IPS DF 4.7 (cell line): ENCODE results near the gene MOCOS.
"Not testable (repeated sequence)": the region's sequence is repeated elsewhere in the genome, so short reads cannot be mapped to it uniquely, and the experiment has no call there.

ENCODE experiments used
- DNase-seq: peaks from one replicate; pipeline ENCODE4 v3.0.0-alpha.2; 2013; ENCODE audit warnings: low spot score; ENCODE audit errors: extremely low read depth

Gene MOCOS

DNA sequence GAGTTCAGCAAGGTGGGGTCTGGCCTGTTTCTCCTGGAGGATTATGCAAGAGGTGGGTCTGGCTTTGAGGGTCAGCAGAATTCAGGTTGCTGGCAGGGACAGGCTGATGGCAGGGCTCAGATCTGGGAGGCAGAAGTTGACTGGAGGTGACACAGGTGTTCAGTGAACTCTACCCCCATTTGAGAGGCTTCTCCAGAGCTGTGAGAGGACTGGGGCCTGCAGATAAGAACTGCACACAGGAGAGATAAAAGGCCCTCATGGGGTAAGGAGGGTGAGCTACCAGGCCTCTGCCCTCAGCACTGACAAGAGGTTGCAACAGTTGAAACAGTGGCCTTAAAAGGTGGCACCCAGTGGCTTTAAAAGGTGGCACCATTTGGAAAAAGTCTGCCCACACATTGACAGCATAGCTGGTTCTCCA lies 13.1 kb downstream of the MOCOS start:
- DNase-seq = no peak

DNA sequence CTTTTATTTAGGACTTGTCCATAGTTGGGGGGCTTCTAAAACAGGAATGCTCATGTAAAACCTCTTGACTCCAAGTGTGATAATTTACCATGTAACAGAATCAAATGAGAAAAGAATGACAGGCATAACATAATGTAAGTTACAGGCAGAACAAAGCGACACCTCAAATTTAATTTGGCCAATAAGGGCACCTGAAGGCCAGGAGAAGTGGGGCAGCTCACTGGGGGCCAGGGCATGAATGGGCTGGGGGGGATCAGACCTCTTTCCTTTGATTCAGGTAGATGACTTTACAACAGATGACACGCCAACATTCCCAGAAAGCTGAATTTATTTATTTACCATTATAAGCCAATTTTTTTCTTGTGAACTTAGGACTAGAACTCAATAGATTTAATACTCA lies 14.5 kb downstream of the MOCOS start:
- DNase-seq = no peak

GRCh38 chr18:36203360-36203895 lies 16.1 kb downstream of the MOCOS start:
- DNase-seq = no peak

DNA sequence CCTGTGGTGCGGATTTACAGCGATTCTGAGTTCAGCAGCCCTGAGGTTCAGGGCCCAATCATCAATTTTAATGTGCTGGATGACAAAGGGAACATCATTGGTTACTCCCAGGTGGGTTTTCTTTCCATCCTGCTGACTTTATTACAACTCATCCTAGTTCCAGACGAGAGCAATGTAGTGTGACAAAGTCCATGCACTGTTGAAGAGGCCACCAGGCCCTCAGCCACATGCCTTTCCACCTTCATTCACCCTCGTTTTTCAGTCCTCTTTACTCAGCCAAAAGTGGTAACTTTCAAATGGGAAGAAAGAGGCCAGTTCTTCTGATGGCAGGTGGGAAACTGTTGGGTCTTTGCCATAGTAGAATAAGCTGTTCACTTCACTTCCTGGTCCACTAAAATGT lies 17.9 kb downstream of the MOCOS start:
- DNase-seq = no peak

DNA sequence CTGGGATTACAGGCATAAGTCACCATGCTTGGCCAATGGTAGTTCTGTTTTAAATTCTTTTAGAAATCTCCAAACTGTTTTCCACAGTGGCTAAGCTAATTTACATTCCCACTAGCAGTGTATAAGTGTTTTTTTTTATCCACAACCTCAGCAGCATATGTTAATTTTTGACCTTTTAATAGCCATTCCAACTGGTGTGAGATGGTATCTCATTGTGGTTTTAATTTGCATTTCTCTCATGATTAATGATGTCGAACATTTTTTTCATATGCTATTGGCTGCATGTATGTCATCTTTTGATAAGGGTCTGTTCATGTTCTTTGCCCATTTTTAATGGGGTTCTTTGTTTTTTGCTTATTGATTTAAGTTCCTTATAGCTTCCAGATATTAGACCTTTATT lies 20.0 kb downstream of the MOCOS start:
- DNase-seq = no peak

DNA sequence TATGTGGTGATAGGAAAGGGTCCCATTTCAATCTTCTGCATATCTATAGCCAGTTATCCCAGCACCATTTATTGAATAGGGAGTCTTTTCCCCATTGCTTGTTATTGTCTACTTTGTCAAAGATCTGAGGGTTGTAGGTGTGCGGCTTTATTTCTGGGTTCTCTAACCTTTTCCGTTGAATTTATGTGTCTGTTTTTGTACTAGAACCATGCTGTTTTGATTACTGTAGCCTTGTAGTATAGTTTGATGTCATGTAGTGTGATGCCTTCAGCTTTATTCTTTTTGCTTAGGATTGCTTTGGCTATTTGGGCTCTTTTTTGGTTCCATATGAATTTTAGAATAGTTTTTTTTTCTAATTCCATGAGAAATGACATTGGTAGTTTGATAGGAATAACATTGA lies 20.7 kb downstream of the MOCOS start:
- not testable (repeated sequence) for DNase-seq

DNA sequence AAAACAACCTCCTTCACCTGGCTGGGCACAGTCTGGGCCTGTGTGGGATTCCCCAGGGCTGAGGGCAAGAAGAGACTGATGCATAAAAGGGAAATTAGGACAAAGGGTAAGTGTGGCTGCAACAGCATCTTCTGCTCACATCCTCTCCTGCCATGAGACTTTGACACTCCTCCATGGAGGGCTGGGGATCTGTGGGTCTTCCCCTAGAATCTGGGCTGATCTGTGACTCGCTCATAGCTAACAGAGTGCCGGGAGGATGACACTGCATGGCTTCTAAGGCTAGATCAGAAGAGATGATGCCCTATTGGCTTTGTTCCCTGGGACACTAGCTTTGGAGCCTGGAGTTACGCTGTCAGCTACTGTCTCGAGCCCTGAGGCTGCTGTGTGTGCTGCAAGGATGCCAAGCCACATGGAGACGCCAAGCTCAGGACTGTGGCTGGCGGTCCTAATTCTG lies 24.3 kb downstream of the MOCOS start:
- no peak for DNase-seq

- DNase-seq = no peak
Observed at GRCh38 chr18:36212301-36213171, 25.2 kb downstream of the MOCOS start.

DNA sequence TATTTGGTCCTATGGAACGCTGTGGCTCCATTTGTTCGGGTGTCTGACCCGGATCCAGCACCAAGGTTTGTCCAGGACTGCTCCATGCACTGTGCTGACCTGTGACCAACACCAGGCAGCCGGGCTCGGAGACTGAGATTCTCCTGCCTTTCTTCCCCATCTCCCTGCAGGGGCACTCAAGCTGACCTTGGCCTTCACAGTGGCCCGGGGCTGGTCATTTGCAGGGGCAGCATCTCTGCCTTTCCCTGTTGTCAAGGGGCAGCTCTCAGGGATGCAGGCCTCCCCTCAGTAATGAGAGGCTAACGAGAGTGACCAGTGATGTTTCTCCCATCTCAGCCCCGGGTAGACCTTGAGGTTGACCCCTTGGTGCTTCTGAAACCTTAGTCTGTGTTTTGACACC lies 27.5 kb downstream of the MOCOS start:
- no peak for DNase-seq

DNA sequence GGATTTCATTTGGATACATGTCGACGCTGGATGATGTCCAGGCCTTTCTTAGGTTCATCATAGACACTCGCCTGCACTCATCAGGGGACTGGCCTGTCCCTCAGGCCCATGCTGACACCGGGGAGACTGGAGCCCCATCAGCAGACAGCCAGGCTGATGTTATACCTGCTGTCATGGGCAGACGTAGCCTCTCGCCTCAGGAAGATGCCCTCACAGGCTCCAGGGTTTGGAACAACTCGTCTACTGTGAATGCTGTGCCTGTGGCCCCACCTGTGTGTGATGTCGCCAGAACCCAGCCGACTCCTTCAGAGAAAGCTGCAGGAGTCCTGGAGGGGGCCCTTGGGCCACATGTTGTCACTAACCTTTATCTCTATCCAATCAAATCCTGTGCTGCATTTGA lies 28.3 kb downstream of the MOCOS start:
- DNase-seq = no peak

GRCh38 chr18:36217348-36217747 lies 30.1 kb downstream of the MOCOS start:
- no peak for DNase-seq

GRCh38 chr18:36229188-36229587 lies 41.9 kb downstream of the MOCOS start:
- DNase-seq = no peak

DNA sequence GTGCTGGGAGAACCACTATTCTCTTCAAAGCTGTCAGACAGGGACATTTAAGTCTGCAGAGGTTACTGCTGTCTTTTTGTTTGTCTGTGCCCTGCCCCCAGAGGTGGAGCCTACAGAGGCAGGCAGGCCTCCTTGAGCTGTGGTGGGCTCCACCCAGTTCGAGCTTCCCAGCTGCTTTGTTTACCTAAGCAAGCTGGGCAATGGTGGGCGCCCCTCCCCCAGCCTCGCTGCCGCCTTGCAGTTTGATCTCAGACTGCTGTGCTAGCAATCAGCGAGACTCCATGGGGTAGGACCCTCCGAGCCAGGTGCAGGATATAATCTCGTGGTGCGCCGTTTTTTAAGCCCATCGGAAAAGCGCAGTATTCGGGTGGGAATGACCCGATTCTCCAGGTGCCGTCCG lies 53.2 kb downstream of the MOCOS start:
- not testable (repeated sequence) for DNase-seq

- no peak for DNase-seq
Observed at GRCh38 chr18:36241831-36242230, 54.5 kb downstream of the MOCOS start.

- no peak for DNase-seq
Observed at GRCh38 chr18:36247036-36247435, 59.7 kb downstream of the MOCOS start.

DNA sequence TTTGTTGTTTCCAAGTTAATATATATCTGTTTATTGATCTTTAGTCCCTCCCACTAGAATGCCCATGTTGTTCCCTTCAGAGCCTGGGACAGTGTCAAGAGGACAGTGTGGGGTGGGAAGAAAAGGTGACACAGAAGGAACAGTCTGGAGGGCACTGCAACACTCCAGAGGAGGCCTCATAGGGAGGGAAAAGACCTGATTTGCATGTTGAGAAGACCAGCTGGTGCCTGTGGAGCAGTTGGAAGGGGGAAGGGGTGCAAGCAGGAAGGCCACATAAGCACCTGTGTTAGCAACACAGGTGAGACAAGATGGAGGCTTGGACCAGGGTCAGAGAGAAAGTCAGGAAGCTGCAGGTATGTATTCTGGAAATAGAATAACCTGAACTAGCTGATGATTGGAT lies 62.1 kb downstream of the MOCOS start:
- no peak for DNase-seq

DNA sequence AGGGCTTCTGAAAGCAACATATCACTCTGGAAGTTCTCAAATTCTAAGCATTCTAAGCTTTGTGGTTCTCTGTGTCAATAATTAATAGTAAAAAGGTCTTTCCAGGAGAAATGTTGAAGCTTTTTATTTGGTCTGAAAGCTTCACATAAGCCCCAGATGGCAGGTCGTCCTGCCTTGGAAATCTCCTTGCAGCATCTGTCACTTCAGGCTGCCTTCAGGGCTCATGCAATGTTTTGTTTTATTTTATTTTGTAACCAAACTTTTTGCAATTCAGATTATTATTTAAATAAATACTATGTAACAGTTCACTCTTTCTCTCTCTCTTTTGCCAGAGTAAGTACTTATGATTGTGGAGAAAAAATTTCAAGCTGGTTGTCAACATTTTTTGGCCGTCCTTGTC lies 63.5 kb downstream of the MOCOS start:
- DNase-seq = no peak

GRCh38 chr18:36255072-36255698 lies 67.9 kb downstream of the MOCOS start:
- no peak for DNase-seq

DNA sequence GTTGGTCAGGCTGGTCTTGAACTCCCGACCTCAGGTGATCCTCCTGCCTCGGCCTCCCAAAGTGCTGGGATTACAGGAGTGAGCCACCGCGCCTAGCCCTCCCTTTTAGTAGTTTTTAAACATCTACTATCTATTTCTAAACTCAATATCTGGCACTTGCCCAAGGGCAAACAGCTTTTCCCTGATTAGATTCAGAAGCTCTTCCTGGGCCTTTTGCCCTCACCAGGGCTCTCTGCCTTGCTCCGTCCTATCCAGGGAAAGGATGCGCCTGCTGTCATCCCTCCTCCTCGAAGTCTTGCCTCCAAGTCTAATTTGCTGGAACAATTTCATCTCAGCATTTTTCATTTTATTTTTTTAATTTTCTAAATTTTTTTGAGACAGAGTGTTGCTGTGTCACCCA lies 68.8 kb downstream of the MOCOS start:
- no peak for DNase-seq

GRCh38 chr18:36262971-36263370 lies 75.7 kb downstream of the MOCOS start:
- no peak for DNase-seq

DNA sequence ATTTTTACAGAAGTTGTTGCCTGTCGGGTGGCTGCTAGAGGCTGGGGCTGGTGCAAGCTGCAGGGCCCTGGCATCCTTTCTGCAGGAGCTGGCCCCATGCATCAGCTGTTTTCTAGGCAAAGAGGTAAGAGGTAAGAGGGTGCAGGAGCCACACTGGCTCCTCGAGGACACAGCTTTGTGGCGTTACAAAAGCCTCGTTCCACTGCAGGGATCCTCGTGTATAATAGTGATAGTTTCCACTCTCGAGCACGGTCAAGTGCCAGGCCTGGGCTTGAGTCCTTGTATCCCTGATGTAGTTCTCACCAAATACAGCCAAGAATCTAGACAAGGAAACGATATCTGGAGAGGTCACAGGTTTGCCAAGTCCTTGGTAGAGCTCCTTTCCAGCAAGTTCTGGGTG lies 77.0 kb downstream of the MOCOS start:
- DNase-seq = no peak

- DNase-seq = no peak
Observed at GRCh38 chr18:36265015-36265414, 77.7 kb downstream of the MOCOS start.

DNA sequence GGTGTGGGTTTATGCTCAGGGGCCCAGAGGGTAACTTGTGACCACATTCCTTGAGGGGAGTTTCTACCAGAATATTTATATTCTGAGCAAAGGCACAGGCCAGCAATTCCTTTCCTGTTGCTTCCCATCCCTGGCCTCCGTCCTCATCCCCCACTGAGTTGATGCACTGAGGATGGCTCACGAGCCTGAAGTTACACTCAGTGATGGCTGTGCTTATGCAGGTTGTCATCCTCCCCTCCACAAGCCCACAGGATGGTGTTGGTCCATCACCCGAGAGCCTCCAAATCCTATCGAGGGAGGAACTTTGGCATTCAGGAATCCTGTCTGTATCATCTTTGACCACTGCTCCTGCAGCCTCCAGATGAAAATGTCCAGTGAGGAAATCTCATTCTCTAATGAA lies 81.9 kb downstream of the MOCOS start:
- DNase-seq = no peak
